Measurements from ENCODE around the gene GSE1.

GSE1 gene

GRCh38 chr16:85722128-85722893, 109.2 kb downstream of the GSE1 start:
- DNase-seq (ENCODE audit: low read depth), result no peak

DNA sequence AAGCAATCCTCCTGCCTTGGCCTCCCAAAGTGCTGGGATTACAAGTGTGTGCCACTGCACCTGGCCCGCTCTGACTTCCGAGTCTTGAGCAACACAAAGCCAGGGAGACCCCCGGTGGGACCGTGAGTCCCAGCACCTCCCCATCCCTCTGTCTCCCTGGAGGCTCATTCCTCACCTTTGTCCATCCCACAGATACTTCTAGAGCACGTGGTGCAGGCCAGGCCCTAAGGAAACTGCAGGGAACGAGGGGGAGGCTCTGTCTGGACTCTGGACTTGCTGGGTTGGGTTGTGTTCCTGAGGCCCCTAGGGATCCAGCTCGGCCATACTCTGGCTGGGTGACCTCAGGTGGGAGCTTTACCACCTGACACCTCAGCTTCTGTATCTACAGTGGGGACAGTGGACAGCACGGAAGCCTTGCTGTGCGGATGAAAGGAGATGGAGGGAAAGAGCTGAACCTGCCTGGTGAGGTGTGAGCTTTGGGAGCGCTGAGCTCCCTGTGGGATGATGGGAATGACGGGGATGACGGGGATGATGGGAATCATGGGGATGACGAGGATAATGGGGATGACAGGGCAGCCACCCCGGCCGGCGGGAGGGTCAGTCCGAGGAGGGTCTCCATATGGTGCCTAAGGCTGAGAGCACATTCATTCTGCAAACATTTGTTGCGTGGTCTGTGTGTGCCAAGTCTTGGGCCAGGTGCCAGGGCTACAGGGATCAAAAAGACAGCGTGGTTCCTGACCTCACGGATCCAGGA, 111.2 kb downstream of the GSE1 start:
- DNase-seq (ENCODE audit: low read depth), result no peak

DNA sequence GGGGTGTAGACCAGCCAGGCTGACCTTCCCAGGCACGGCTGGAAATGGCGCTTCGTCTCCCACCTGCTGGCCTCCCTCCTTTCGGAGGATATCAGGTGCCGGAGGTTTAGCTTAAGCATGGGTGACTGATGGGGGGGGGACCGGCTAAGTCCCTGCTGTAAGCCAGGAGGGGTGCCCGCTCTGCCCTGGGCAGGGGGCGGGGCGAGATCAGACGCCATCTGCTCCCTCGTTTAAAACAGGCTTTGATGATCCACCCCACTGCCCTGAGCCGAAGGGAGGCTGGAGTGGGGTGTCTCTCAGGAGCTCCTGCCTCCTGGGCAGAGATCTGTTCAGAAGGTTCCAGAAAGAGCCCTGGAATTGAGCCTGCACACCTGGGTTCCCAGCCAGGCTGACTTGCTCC, 111.8 kb downstream of the GSE1 start:
- no peak for DNase-seq (ENCODE audit: low read depth)
